Measurements from ENCODE around the gene CCL19.
A peak's percentile ranks its signal among the peaks of the same experiment; 100 is the strongest.

Gene CCL19

DNA sequence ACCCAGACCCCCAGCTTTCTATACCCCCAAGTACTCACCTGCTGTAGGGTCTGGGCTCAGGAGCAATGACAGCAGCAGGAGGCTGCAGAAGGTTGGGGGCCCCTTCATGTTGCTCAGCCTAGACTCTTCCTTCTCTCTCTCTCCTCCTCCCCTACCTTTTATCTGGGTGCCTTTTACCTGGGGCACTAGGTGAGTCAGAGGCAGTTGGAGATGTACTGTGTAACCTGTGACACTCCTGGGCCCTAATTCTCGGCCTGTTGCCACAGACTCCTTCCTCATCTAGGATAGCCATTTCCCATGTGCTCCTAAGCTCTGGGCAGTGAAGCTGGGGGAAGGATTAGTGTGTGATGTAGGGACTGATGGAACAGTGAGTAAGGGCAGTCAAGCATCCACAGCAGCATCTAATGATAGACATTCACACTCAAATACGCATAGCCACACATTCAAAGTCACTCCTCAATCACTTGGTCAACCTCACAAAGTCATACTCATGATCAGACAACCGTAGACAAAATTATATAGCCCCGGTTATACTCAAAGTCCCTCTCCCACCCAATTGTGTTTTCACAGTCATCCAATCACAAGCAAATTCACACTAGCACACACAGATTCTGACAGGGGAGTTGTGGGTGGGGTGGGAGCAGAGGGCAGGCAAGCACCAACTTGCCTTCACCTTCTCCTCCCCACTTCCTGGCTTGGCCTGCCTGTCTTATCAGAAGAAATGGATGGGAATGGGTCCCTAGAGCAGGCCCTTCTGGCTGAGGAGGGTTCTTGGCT, 28.4 kb downstream of the CCL19 start, which contains the start of gene CCL27:
Gene CCL27 (minus strand): TSS at position 132 of the 777 bp plus-strand sequence. CDS start 24 bp downstream, at position 108.
- no peak for DNase-seq (ENCODE audit: low read depth in 3 of 3)

DNA sequence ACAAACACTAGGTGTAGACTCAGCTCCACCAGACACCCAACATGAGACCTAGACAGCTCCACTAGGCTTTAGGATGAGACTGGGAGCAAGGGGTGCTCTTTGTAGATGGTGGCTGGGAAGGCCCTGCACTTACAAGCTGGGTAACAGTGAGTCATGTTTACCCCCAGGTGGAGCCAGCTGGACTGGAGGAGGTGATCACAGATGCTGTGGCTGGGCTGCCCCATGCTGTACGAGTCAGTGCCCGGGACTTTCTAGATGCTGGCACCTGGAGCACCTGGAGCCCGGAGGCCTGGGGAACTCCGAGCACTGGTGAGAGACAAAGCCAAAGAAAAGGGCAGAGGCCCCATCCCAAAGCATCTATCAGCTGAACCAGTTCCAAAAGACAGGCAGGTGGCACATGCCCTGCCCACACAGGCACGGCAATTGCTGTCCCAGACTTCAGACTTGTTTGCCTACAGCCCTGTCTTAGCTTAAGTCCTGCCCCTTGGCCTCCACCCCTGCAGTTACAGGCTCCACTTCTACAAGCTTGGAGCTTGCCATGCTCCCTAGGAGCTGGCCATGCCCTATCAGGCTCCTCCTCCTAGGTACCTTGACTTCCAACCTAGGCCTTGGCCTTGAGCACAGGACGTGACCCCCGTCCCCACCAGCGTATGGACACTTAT, 31.4 kb downstream of the CCL19 start:
- no peak for DNase-seq (ENCODE audit: low read depth in 3 of 3)

DNA sequence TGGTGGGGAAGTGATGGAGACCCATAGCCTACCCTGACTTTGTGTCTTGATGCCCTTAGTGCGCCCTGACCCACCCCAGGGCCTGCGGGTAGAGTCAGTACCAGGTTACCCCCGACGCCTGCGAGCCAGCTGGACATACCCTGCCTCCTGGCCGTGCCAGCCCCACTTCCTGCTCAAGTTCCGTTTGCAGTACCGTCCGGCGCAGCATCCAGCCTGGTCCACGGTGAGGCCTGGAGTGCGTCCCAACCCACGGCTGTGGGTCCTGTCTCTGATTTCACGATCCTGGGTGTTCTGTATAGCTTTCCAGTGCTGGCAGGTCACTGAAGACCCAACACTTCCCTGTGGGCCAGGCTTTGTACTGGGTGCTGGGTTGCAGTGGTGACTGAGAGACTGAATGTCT, 32.6 kb downstream of the CCL19 start:
- no peak for DNase-seq (ENCODE audit: low read depth in 3 of 3)

DNA sequence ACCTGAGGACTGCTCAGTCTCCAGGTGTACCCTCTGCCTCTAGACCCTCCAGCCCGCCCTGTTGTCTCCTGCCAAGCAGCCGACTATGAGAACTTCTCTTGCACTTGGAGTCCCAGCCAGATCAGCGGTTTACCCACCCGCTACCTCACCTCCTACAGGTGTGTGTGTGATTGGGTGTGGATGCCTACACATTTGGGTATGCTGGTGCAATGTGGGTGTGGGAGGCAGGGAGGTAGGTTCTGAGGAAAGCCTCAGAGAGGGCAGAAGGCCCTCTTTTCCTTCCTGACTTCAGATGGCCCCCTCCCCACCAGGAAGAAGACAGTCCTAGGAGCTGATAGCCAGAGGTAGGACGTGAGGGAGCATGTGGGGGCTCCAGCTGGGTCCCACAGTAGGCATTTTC, 34.1 kb downstream of the CCL19 start:
- no peak for DNase-seq (ENCODE audit: low read depth in 3 of 3)

DNA sequence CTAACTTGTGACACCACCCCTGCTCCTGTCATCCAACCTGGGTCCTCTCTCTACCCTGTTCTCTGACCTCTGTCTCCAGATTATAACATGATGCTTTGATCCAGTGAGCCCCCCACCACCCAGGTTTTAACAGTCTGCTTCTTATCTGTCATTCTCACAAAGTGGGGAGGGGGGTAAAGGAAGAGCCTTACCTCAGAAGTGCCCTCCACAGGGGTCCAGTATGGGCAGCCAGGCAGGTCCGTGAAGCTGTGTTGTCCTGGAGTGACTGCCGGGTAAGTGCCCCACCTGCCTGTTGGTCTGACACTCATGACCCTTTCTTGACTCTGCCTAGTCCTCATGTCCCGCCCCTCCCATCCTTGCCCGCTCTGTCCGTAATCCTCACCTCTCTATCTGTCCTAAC, 35.7 kb downstream of the CCL19 start:
- no peak for DNase-seq (ENCODE audit: low read depth in 3 of 3)

DNA sequence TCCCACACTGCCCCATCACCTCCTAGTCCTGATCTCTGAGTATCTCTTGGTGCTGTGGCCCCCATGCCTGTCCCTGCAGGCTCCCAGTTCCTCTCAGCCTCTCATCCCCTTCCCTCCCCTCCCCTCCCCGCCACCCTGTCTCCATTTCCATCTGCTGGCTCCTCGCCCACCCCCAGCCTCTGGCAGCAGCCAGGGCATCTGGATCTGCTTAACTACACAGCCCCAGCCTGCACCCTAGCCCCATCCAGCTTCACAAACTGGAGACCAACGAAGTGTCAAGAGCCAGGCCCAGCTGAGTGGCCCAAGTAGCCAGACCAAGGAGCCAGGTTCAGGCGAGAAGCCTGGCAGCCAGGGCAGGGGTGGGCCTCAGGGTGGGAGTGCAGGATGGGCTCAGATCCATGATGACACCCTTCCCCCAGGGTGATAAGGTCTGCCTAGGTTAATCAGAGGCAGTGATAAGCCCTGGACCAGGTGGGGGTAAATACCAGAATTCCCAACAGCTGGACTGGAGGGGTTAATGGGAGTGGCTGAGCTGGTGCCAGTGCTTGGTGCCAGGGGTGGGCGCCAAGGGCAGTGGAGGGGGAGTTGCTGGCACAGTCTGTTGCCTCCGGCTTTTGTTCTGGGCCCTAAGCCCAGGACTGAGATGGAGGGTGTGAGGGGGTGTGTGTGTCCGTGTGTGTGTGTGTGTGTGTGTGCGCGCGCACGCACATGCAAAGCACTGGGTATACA, 36.6 kb downstream of the CCL19 start:
- DNase-seq (ENCODE audit: low read depth in 3 of 3) = no peak

DNA sequence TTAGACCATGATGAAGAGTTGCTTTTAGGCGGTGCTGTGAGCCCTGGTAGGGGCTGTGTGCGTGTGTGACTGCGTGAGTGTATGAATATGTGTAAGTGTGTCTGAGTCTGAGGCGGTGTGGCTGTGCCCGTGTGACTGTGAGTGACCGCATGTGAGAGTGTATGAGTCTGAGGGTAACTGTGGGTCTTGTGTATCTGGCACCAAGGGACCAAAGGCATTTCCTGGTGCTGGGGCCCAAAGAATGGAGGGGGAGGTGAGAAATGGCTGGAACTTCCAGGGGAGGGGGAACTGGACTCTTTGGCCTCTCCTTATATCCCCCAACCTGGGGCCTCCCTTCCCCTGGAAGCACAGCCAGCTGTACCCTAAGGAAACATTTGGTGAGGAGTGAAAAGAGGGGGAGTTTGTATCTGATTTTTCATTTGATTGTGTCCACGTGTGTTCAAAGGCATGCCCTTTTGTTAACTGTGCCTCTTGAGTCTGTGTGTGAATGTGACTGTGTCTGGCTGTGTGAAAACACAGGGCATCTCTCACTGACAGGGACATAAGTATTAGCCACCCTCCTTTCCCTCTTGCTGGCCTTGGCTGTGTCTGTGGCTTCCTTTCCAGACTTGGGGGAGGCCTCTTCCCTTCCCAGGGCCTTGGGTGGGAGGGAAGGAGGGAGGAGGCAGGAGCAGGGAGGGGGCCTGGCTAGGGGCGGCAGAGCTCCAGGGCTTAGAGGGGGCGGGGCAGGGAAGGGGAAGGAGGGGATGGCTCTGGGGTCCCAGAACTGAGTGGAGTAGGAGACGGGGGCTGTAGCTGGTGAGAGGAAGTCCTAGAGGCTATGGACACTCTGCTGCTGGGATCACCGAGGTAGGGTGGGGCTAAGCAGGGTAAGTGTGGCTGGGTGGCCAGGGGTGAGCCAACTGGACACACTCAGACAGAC, 37.7 kb downstream of the CCL19 start:
- no peak for DNase-seq (ENCODE audit: low read depth in 3 of 3)

DNA sequence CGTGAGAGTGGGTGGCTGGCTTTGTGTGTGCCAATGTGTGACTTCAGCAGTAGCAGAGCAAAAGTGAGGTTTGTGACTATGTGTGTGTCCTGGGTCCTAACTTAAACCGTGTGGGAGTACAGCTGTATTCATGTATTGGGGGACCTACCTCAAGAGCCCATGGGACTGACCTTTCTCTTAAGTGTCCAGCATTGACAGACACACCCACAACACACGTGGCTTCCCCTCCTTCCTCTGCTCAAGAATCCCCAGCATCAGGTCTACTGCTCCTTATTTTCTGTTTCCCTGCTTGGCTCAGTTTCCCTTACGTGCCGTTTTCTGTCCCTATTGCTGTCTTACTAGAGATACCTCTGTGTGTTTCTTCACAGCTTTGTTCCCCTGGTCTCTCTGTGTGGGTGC, 38.5 kb downstream of the CCL19 start:
- DNase-seq (ENCODE audit: low read depth in 3 of 3) = no peak

DNA sequence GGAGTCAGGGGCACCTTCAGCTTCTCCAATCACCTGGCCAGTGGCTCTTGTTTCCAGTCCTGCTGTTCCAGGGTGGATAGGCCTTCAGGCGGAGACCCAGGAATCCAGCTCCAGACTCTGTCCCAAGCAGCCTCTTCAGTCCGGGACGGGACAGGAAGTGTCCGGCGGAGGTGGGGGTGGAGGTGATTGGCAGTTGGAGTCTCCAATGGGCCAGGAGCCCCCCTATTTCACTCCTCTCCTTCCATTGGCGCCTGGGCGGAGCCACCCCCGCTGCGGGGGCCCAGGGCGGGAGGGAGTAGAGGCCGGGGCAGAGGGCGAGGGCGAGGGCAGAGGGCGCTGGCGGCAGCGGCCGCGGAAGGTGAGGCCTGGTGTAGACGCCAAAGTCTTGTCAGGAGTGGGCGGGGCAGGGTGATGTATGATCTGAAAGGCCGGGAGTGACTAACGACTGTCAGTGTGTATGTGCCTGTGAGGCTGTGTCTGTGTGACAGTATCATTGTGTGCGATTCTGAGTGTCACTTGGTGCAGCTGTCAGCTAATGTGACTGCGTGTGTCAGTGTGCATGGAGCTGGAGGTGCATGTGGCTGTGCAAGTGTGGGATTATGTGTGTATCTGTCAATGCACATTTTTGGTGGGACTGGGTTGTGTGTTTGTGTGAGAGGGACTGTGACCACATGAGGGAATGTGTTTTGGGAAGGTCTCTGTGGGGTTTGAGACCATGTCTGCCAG, 39.0 kb downstream of the CCL19 start, which contains the start of gene IL11RA:
Gene IL11RA (plus strand): TSS at position 310 of the 726 bp plus-strand sequence. CDS start 3,033 bp downstream, outside the sequence.
- DNase-seq (ENCODE audit: low read depth in 3 of 3) = peak in 2 of 3 donors; percentile 58 to 60

DNA sequence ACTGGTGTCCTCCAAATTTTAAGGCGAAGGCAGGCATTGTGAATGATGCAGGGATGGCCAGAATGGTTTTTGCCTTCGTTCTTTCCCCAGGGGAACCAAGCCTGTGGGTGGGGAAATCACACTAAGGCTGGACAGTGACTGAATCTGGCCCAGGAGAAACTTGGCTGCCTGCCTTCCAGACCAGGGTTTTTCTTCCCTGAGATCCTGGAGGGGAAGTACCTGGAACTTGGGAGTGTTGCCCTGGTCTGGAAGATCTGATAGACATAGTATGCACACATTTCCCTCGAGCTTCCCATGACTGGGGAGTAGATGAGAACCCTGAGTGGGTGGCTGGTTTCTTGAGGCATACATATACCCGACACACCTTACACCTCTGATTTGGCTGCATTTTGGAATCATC, 39.8 kb downstream of the CCL19 start:
- no peak for DNase-seq (ENCODE audit: low read depth in 3 of 3)

DNA sequence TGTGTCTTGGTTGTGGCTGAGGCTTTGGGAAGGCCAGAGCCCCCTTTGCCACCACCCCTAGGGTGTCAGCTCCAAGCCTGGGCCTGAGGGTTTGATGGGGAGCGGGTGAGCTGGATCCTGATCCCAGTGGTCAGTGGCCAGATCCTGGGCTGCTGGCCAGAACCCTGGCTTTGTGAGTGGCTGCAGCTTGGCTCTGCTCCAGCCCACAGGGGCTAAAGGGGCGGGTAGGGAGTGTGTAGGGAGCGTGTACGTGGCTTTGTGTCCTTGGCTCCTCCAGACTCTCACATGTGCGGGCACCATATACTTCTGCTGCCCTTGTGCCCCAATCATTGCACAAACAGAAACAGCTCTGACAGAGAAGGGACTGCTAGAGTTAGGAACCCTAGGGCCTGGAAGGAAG, 40.3 kb downstream of the CCL19 start:
- DNase-seq (ENCODE audit: low read depth in 3 of 3) = no peak

DNA sequence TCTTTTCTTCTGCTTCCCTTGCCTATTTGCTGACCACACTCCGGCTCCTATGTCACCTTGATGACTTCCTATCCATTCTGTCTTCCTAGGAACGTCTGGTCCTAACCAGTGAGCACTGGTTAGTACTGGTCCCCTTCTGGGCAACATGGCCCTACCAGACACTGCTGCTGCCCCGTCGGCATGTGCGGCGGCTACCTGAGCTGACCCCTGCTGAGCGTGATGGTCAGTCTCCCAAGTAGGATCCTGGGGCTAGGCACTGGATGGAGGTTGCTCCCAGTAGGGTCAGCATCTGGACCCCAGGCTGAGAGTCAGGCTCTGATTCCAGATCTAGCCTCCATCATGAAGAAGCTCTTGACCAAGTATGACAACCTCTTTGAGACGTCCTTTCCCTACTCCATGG, 42.4 kb downstream of the CCL19 start:
- DNase-seq (ENCODE audit: low read depth in 3 of 3) = no peak

DNA sequence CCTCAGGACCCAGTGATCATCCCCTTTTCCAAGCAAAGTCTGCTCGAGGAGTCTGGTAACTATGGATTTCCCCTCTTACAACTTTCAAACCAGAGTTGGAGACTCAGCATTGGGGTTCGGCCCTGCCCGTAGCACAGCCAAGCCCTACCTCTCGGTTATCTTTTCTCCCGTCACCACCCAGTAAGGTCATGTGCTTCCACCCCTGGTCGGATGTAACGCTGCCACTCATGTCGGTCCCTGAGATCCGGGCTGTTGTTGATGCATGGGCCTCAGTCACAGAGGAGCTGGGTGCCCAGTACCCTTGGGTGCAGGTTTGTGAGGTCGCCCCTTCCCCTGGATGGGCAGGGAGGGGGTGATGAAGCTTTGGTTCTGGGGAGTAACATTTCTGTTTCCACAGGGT, 43.4 kb downstream of the CCL19 start:
- DNase-seq (ENCODE audit: low read depth in 3 of 3) = no peak

DNA sequence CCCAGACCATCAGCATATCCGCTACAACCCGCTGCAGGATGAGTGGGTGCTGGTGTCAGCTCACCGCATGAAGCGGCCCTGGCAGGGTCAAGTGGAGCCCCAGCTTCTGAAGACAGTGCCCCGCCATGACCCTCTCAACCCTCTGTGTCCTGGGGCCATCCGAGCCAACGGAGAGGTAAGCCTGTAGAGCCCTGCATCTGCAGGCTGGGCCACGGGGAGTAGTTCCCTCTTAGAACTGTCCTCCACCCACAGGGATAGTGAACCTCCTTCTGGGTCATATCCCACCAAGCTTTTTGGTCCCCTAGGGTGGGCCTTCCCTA, 44.0 kb downstream of the CCL19 start:
- no peak for DNase-seq (ENCODE audit: low read depth in 3 of 3)

DNA sequence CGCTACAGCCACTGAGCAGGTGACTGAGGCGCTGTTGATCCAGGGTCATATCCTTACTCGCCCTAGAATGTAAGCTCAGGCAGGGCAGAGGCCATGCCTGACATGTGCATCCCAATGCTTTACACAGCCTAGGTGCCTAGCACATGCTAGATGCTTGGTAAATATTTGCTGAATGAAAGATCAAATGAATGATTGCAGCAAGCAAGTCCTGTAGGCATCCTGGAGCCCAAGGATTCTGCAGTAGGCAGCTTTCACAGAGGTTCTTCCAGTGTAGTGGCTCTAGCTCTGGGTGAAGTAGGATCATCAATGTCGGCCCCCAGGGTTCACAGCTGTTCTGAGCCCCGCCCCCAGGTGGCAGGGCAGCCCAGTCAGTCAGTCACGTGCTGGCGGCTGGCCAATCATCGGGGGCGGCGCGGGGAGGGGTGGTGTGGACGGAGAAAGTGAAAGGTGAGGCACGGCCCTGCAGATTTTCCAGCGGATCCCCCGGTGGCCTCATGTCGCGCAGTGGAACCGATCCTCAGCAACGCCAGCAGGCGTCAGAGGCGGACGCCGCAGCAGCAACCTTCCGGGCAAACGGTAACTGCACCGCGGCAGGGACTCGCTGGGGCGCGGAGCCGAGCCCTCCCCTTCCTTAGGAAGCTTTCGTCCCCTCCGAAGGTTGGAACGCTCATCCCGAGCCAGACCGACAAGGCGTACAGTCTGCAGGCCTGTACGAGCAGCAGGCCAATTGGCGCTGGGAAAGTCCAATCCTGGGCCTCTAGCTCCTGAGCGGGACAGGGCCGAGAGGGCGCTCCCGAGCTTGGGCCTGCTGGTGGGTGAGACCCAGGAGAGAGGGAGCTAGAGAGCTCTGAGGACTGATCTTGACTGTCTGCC, 44.6 kb downstream of the CCL19 start, which contains the start of gene GALT:
Gene GALT (plus strand): TSS at position 465 of the 873 bp plus-strand sequence. CDS start 30 bp downstream, at position 495.
- peak; percentile 95 to 99 (median 95) for DNase-seq (ENCODE audit: low read depth in 3 of 3)

DNA sequence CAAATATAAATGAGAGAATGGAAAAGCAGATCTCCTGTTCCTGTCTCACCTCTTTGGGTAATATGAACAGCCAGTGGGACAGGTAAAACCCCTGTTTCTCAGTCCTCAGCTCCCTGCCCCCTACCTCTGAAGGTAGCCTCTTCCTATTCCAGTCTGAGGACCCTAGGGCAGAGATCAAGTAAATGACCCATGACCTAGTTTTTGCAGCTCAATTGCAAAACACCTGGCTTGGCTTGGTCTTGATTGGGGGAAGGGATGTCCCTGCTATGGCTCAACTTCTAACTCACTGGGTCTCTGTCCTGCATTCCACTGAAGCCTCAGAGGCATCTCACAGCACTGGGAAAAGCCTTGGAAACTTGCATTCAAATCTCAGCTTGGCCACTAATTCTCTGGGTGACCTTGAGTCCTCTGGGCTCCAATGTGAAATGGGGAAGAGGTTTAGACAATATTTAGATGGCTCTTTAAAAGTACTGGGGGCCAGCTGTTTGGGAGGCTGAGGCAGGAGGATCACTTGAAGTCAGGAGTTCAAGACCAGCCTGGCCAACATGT, 46.2 kb downstream of the CCL19 start:
- DNase-seq (ENCODE audit: low read depth in 3 of 3) = no peak

DNA sequence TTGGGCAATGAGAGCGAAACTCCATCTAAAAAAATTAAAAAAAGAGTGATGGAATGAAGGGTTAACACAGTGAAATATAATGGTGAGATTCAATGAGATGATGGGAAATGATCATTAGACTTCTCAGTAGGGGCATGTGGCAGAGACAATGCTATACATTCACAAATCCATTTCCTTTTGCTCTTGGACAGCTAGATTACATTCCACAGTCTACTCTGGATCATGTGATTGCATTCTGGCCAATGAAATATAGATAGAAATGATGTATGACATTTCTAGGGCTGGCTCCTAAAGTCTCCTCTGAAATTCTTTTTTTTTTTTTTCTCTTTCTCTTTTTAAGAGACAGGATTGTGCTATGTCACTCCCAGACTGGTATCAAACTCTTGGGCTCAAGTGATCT, 48.4 kb downstream of the CCL19 start:
- DNase-seq (ENCODE audit: low read depth in 3 of 3) = no peak
